ENCODE results near the gene SART1.

- TF ChIP-seq CTCF (IDR thresholded peaks at IDR 0.05) (no peak), POLR2A (IDR thresholded peaks at IDR 0.05) (no peak)
Measured at GRCh38 chr11:65981101-65981740, 19.7 kb downstream of the SART1 start.

All from esophagus squamous epithelium (tissue), 4 donors.